ENCODE data around the gene IDH3A.

IDH3A gene

DNA sequence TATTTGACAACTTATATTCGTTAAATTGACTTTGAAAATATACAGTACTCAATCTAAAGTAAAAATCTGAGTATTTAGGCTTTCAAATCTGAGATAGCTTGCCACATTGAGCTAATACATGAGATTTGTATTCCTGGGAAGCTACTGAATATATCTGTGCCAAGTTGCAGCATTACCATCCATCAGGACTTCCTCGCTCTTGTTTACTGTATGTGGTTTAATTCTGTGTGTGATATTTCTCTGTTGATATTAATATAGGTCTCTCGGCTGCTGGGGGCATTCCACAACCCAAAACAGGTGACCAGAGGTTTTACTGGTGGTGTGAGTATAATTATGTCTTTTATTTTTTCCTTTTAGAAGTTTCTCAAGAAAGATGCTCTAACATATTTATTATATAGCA, 5.8 kb downstream of the IDH3A start:
- Histone ChIP-seq H3K27ac (peak overlapping the region; percentile 76 to 83), H3K4me3 (no peak overlapping the region)
- no peak for DNase-seq (ENCODE audit: low spot score)
- TF ChIP-seq, protein P1, sequence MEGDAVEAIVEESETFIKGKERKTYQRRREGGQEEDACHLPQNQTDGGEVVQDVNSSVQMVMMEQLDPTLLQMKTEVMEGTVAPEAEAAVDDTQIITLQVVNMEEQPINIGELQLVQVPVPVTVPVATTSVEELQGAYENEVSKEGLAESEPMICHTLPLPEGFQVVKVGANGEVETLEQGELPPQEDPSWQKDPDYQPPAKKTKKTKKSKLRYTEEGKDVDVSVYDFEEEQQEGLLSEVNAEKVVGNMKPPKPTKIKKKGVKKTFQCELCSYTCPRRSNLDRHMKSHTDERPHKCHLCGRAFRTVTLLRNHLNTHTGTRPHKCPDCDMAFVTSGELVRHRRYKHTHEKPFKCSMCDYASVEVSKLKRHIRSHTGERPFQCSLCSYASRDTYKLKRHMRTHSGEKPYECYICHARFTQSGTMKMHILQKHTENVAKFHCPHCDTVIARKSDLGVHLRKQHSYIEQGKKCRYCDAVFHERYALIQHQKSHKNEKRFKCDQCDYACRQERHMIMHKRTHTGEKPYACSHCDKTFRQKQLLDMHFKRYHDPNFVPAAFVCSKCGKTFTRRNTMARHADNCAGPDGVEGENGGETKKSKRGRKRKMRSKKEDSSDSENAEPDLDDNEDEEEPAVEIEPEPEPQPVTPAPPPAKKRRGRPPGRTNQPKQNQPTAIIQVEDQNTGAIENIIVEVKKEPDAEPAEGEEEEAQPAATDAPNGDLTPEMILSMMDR (IDR thresholded peaks at IDR 0.05), result no peak

DNA sequence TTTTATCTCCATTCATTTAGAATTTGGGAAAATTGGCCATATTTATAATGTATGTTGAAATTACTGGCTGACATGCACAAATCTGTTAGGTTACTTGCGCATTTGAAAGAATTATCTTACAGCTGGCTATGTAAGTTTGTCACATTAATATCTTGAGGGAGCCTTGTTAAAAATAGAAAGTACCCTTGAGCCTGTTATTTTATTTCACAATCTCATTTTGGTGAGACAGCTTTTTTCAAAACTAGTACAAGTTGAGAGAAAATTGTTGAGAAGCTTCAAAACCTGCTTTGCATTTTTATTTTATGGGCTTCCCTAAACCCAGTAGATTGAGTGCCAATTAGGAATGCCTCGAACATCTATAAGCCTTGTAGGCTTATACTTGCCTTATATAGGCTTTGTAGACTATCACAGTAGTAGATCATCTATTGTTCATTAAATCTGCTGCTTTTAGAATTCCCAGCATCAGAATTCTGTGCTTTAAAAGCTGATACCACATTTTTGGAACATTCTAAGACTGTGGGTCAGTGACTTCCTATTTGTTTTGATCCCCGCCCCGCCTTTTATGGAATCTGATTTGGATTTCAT, 6.3 kb downstream of the IDH3A start:
- peak overlapping the region; percentile 76 to 83 for H3K27ac ChIP-seq

DNA sequence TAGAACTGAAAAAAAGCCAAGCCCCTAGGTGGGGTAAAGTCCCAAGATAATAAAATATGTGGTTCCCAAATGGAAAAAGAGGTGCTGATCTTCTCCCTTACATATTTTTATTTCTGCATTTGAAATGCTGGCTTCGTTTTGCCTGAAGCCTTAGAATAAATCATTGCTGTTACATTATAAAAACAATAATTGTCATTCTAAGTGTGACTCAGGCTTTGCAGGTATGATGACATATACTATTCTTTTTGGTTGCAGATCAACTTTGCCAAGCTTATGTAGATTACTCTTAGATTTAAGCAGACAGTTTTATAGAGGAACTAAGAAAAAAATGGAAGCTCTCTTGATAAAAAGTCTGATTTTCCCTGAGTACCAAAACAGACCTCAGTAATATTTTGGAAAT, 7.5 kb downstream of the IDH3A start:
- peak overlapping the region in 1 of 2 donors; percentile 76 for H3K27ac ChIP-seq
- H3K4me3 ChIP-seq, result no peak overlapping the region
- DNase-seq (ENCODE audit: low spot score), result no peak
- TF ChIP-seq, protein P1 (IDR thresholded peaks at IDR 0.05), result no peak

More for the DNA sequence above, 6.3 kb downstream of the IDH3A start:
- DNase-seq (ENCODE audit: low spot score), result no peak
- TF ChIP-seq, protein P1 (IDR thresholded peaks at IDR 0.05), result no peak
- H3K4me3 ChIP-seq, result no peak overlapping the region

DNA sequence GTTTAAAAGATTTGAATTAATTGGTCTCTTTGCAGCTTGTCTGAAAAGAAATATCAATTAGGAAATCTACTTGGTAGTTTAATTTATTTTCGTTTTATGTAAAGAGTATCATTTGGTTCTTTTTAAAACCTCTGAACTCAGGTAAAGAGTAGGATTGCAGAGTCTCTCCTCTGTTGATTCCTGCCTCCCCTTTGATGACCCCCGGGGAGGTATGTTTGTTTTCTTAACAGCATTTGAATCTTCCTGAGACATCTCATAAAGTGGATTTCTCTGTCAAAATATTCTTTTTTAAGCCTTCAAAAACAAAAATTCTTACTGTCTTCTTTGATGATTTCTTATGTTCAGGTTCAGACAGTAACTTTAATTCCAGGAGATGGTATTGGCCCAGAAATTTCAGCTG, 8.0 kb downstream of the IDH3A start:
- H3K4me3 ChIP-seq, result no peak overlapping the region
- H3K27ac ChIP-seq, result no peak overlapping the region
- DNase-seq (ENCODE audit: low spot score), result no peak
- TF ChIP-seq, protein P1 (IDR thresholded peaks at IDR 0.05), result no peak

DNA sequence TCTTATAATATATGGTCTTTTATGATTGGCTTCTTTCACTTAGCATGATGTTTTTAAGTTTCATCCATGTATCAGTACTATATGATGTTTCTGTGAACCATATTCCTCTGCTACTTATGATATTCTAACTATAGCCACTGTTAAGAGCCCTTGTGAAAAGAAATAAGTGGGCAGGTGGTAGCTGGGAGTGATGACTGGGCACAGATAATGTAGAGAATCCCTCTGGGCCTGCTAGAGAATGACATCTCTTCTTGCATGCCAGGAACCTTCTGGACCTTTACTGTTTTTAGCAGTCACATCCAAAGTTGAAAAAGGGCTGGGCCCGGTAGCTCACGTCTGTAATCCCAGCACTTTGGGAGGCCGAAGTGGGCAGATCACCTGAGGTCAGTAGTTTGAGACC, 10.2 kb downstream of the IDH3A start:
- Histone ChIP-seq H3K27ac (no peak overlapping the region), H3K4me3 (no peak overlapping the region)
- TF ChIP-seq, protein P1 (IDR thresholded peaks at IDR 0.05), result no peak
- no peak for DNase-seq (ENCODE audit: low spot score)

DNA sequence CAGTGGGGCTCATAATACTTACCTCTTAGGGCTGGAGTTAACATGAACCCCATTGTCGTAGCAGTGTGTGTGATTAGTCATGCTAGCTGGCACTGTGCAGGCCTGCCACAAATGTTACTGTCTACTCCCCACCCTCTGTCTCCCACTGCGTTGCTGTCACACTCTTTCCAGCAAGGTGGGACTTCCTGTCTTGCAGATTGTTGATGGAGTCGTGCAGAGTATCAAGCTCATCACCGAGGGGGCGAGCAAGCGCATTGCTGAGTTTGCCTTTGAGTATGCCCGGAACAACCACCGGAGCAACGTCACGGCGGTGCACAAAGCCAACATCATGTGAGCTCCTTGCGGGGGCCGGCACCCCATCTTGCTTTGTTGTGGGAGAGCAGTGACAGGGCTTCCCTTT, 12.9 kb downstream of the IDH3A start:
- DNase-seq (ENCODE audit: low spot score), result no peak
- no peak overlapping the region for H3K27ac ChIP-seq
- H3K4me3 ChIP-seq, result no peak overlapping the region
- TF ChIP-seq, protein P1 (IDR thresholded peaks at IDR 0.05), result no peak

DNA sequence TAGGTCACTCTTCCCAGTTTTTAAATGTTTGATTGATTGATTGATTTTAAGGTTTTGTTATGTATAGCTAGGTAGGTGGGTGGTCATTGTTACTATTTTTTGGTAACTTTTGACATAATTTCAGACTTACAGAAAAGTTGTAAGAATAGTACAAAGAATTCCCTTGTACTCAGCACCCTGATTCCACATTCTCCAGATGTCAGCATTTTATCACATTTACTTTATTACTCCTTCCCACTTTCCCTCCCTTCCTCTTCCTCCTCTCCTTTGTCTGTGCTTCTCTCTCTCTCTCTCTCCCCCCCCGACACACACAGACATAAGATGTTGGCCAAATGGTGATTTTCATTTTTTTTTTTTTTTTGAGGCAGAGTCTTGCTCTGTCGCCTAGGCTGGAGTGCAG, 14.8 kb downstream of the IDH3A start:
- TF ChIP-seq, protein P1 (IDR thresholded peaks at IDR 0.05), result no peak
- no peak overlapping the region for H3K27ac ChIP-seq
- no peak overlapping the region for H3K4me3 ChIP-seq
- no peak for DNase-seq (ENCODE audit: low spot score)

All from coronary artery (tissue), 2 donors.